Mammary epithelial cell (primary cell): ENCODE data around the gene CEP152.

Experiments
- EZH2 ChIP-seq: IDR thresholded peaks from 2 replicates; pipeline ENCODE4 v1.6.1; 2012; ENCODE audit warnings: low read length, inconsistent platforms, borderline replicate concordance
- TF ChIP-seq, protein P1 (sequence below), 2 donors: IDR thresholded peaks in 1 of 2; conservative IDR thresholded peaks in 1 of 2; 2 replicates each; pipeline ENCODE4 v1.5.1; 2011 to 2012; ENCODE audit warnings: inconsistent platforms in 2 of 2, low read length in 2 of 2, mild to moderate bottlenecking in 2 of 2, control low read depth in 1 of 2, low read depth in 1 of 2; ENCODE audit not compliant: insufficient read depth in 1 of 2; ENCODE audit errors: extremely low read depth in 1 of 2

DNA sequence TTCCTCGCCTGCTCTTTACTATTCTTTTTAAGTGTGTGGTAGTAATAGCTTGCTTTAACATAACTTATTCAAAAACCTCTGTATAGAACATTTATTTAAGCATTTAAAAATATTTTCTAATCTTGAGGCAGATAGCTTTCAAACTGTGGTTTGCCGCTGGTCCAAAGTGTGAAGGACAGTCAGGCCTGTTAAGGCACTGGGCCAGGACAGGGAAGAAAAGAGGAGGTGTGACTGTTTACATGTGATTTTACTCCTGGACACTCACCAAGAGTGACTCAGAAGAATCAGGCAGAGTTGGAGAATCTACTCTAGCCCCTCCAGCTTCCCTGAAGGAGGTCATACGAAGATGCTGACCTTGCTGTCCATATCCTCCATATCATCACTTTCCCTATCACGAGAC lies 44.7 kb downstream of the CEP152 start:
- TF ChIP-seq, protein P1, sequence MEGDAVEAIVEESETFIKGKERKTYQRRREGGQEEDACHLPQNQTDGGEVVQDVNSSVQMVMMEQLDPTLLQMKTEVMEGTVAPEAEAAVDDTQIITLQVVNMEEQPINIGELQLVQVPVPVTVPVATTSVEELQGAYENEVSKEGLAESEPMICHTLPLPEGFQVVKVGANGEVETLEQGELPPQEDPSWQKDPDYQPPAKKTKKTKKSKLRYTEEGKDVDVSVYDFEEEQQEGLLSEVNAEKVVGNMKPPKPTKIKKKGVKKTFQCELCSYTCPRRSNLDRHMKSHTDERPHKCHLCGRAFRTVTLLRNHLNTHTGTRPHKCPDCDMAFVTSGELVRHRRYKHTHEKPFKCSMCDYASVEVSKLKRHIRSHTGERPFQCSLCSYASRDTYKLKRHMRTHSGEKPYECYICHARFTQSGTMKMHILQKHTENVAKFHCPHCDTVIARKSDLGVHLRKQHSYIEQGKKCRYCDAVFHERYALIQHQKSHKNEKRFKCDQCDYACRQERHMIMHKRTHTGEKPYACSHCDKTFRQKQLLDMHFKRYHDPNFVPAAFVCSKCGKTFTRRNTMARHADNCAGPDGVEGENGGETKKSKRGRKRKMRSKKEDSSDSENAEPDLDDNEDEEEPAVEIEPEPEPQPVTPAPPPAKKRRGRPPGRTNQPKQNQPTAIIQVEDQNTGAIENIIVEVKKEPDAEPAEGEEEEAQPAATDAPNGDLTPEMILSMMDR (conservative IDR thresholded peaks at IDR 0.05 in 1 of 2, IDR thresholded peaks at IDR 0.05 in 1 of 2; ENCODE audit: extremely low read depth in 1 of 2, insufficient read depth in 1 of 2, low read depth in 1 of 2, low read length in 2 of 2), result no peak
- no peak for TF ChIP-seq EZH2
